GM12873 (cell line): ENCODE measurements around the gene ACCS.

ENCODE experiments used
- CTCF ChIP-seq: IDR thresholded peaks from 2 replicates; pipeline ENCODE4 v1.5.1; 2012; ENCODE audit warnings: low read depth, mild to moderate bottlenecking, moderate library complexity, low read length, control low read depth; ENCODE audit not compliant: insufficient read depth; ENCODE audit errors: missing control alignments

Gene ACCS

GRCh38 chr11:44065161-44065661, 859 bp upstream of the ACCS start:
- no peak for TF ChIP-seq CTCF

GRCh38 chr11:44066732-44067141, 667 bp downstream of the ACCS start:
- no peak for TF ChIP-seq CTCF

GRCh38 chr11:44067266-44067665, 1.2 kb downstream of the ACCS start:
- TF ChIP-seq CTCF, result no peak

GRCh38 chr11:44068180-44068579, 2.1 kb downstream of the ACCS start:
- TF ChIP-seq CTCF, result no peak

- no peak for TF ChIP-seq CTCF
Measured at GRCh38 chr11:44071157-44071556, 5.1 kb downstream of the ACCS start.

- TF ChIP-seq CTCF, result no peak
Measured at GRCh38 chr11:44072757-44073658, 6.9 kb downstream of the ACCS start.

- TF ChIP-seq CTCF, result no peak
Measured at GRCh38 chr11:44078794-44079193, 12.7 kb downstream of the ACCS start.
